H1 (cell line): ENCODE data around the gene SLC30A5. TPM values are rescaled to one million over a fixed set of nuclear protein-coding genes. Genes with fewer than 3 reads are reported as not detected.

Source experiments
- CTCF ChIA-PET: fragments of 300-600 bp; sonication (Branson Sonifier 250); formaldehyde crosslinking; loops from one replicate; lab custom pipeline; 2021; ENCODE audit not compliant: partially characterized antibody; lab: Charles Lee
- POLR2A ChIA-PET: fragments of 300-600 bp; sonication (Branson Sonifier 250); formaldehyde crosslinking; loops from one replicate; lab custom pipeline; 2021; ENCODE audit warnings: inconsistent platforms; ENCODE audit not compliant: partially characterized antibody; lab: Charles Lee
- DNase-seq, 2 experiments: peaks; one replicate each; pipeline versions ENCODE4 v3.0.0 to v3.0.0-alpha.2; 2010 to 2022; ENCODE audit warnings: low spot score in 2 of 2, low read depth in 1 of 2, mixed read lengths in 1 of 2
- FAIRE-seq: peaks from 2 replicates; lab custom pipeline; 2011; peaks lifted over from hg19 to GRCh38; lab: Jason Lieb, UNC
- H2AFZ ChIP-seq: 2 replicates; pipeline ENCODE4 v1.8.1; 2012; ENCODE audit warnings: low read length, inconsistent platforms
- H2AK5ac ChIP-seq: 2 replicates; pipeline ENCODE4 v1.6.1; 2013; ENCODE audit warnings: low read depth, low read length
- H2BK120ac ChIP-seq: replicated peaks from 2 replicates; pipeline ENCODE3; 2013; ENCODE audit warnings: low read depth, low read length, inconsistent platforms
- H2BK12ac ChIP-seq: 2 replicates; pipeline ENCODE4 v1.6.1; 2013; ENCODE audit warnings: low read depth, low read length
- H2BK15ac ChIP-seq: 2 replicates; pipeline ENCODE4 v1.6.1; 2013; ENCODE audit warnings: low read length
- H2BK20ac ChIP-seq: 2 replicates; pipeline ENCODE4 v1.6.1; 2013; ENCODE audit warnings: low read length
- H2BK5ac ChIP-seq: 2 replicates; pipeline ENCODE4 v1.6.1; 2013; ENCODE audit warnings: low read depth, low read length
- H3K14ac ChIP-seq: 2 replicates; pipeline ENCODE4 v1.6.1; 2013; ENCODE audit warnings: inconsistent platforms; ENCODE audit not compliant: insufficient read length
- H3K18ac ChIP-seq: 2 replicates; pipeline ENCODE4 v1.6.1; 2013; ENCODE audit warnings: low read length; ENCODE audit errors: extremely low read depth
- H3K23ac ChIP-seq: 2 replicates; pipeline ENCODE4 v1.6.1; 2013; ENCODE audit warnings: inconsistent platforms; ENCODE audit not compliant: insufficient read length
- H3K23me2 ChIP-seq: 2 replicates; pipeline ENCODE4 v1.6.1; 2013; ENCODE audit warnings: low read depth, low read length
- H3K27ac ChIP-seq: 2 replicates; pipeline ENCODE4 v1.6.1; 2011; ENCODE audit warnings: low read depth, low read length, inconsistent platforms
- H3K27me3 ChIP-seq, 4 experiments: replicated peaks in 1 of 4; 1 replicate in 1 of 4; 2 replicates in 3 of 4; pipeline versions ENCODE4 v1.6.1 to v1.8.1; 2011 to 2013; ENCODE audit warnings: low read length in 3 of 4, mild to moderate bottlenecking in 3 of 4, inconsistent platforms in 2 of 4, mixed read lengths in 2 of 4, moderate library complexity in 1 of 4; ENCODE audit not compliant: control insufficient read depth in 3 of 4, insufficient read depth in 3 of 4; ENCODE audit errors: extremely low read depth in 1 of 4
- H3K36me3 ChIP-seq, 4 experiments: 2 replicates each; pipeline versions ENCODE4 v1.6.1 to v1.8.1; 2011 to 2013; ENCODE audit warnings: mild to moderate bottlenecking in 4 of 4, low read length in 3 of 4, moderate library complexity in 2 of 4, control low read depth in 1 of 4, inconsistent platforms in 1 of 4; ENCODE audit not compliant: insufficient read depth in 4 of 4, control insufficient read depth in 2 of 4
- H3K4ac ChIP-seq: replicated peaks from 2 replicates; pipeline ENCODE3; 2013; ENCODE audit warnings: low read length, low read depth, mixed read lengths, inconsistent platforms; ENCODE audit not compliant: insufficient read length
- H3K4me1 ChIP-seq, 4 experiments: replicated peaks in 1 of 4; 1 replicate in 1 of 4; 2 replicates in 3 of 4; pipeline versions ENCODE4 v1.6.1 to v1.8.1; 2011 to 2013; ENCODE audit warnings: low read length in 3 of 4, inconsistent platforms in 2 of 4, mixed read lengths in 1 of 4; ENCODE audit not compliant: insufficient read depth in 4 of 4, control insufficient read depth in 3 of 4
- H3K4me2 ChIP-seq, 2 experiments: 2 replicates each; pipeline versions ENCODE4 v1.6.1 to v1.8.1; 2011 to 2013; ENCODE audit warnings: low read depth in 2 of 2, low read length in 2 of 2, control low read depth in 1 of 2, inconsistent platforms in 1 of 2, mild to moderate bottlenecking in 1 of 2; ENCODE audit not compliant: insufficient read depth in 1 of 2
- H3K4me3 ChIP-seq, 4 experiments: fragments of 200-600, 300-600 bp in 1 of 4; sonication (generic), shearing (Covaris generic), sonication (Bioruptor Twin) in 1 of 4; 2 replicates each; pipeline versions ENCODE4 v1.5.1 to v1.8.1; 2011 to 2016; ENCODE audit warnings: low read length in 4 of 4, low read depth in 3 of 4, control low read depth in 2 of 4, inconsistent platforms in 2 of 4, mild to moderate bottlenecking in 2 of 4, mixed read lengths in 1 of 4, moderate library complexity in 1 of 4; ENCODE audit not compliant: insufficient read depth in 2 of 4; ENCODE audit errors: extremely low read depth in 1 of 4
- H3K56ac ChIP-seq: replicated peaks from 2 replicates; pipeline ENCODE3; 2013; ENCODE audit warnings: low read depth, mild to moderate bottlenecking, mixed read lengths, low read length, inconsistent platforms; ENCODE audit not compliant: insufficient read length
- H3K79me1 ChIP-seq: 2 replicates; pipeline ENCODE4 v1.6.1; 2013; ENCODE audit warnings: low read depth, low read length, control low read depth
- H3K79me2 ChIP-seq, 2 experiments: 2 replicates each; pipeline versions ENCODE4 v1.6.1 to v1.8.1; 2012 to 2013; ENCODE audit warnings: low read length in 2 of 2, mild to moderate bottlenecking in 2 of 2, inconsistent platforms in 1 of 2; ENCODE audit not compliant: insufficient read depth in 2 of 2, control insufficient read depth in 1 of 2
- H3K9ac ChIP-seq, 4 experiments: replicated peaks in 1 of 4; 1 replicate in 1 of 4; 2 replicates in 3 of 4; pipeline versions ENCODE4 v1.6.1 to v1.8.1; 2011 to 2013; ENCODE audit warnings: low read depth in 3 of 4, low read length in 3 of 4, control low read depth in 2 of 4, mild to moderate bottlenecking in 2 of 4, moderate library complexity in 2 of 4, inconsistent platforms in 1 of 4; ENCODE audit errors: extremely low read depth in 1 of 4
- H3K9me3 ChIP-seq, 2 experiments: 2 replicates each; pipeline versions ENCODE4 v1.6.1 to v1.8.1; 2012 to 2013; ENCODE audit warnings: mild to moderate bottlenecking in 2 of 2, moderate library complexity in 2 of 2, control low read depth in 1 of 2, inconsistent platforms in 1 of 2, low read depth in 1 of 2, low read length in 1 of 2, mixed read lengths in 1 of 2; ENCODE audit not compliant: insufficient read depth in 2 of 2
- H4K20me1 ChIP-seq, 2 experiments: replicated peaks in 1 of 2; 2 replicates each; pipeline versions ENCODE3 to v1.8.1; 2011 to 2013; ENCODE audit warnings: inconsistent platforms in 2 of 2, low read length in 2 of 2, mild to moderate bottlenecking in 1 of 2; ENCODE audit not compliant: insufficient read depth in 2 of 2, control insufficient read depth in 1 of 2
- H4K5ac ChIP-seq: 2 replicates; pipeline ENCODE4 v1.6.1; 2013; ENCODE audit warnings: low read length, low read depth, mixed read lengths, inconsistent platforms; ENCODE audit not compliant: insufficient read length
- H4K8ac ChIP-seq: 2 replicates; pipeline ENCODE4 v1.8.0; 2013; ENCODE audit warnings: mild to moderate bottlenecking, moderate library complexity, low read length, inconsistent platforms; ENCODE audit not compliant: insufficient read depth; ENCODE audit errors: extremely low read depth
- H4K91ac ChIP-seq: replicated peaks from 2 replicates; pipeline ENCODE3; 2013; ENCODE audit warnings: low read length, mixed read lengths, inconsistent platforms; ENCODE audit not compliant: insufficient read length
- BCL11A ChIP-seq, 2 experiments: IDR thresholded peaks; one replicate each; pipeline ENCODE4 v1.6.1; 2011; ENCODE audit warnings: low read depth in 2 of 2, low read length in 2 of 2, mild to moderate bottlenecking in 2 of 2
- CEBPB ChIP-seq: IDR thresholded peaks from 2 replicates; pipeline ENCODE4 v1.6.1; 2012; ENCODE audit warnings: low read depth, low read length
- CTCF ChIP-seq, 3 experiments: IDR thresholded peaks; 1 replicate in 2 of 3; 2 replicates in 1 of 3; pipeline versions ENCODE4 v1.5.1 to v1.6.1; 2011; ENCODE audit warnings: low read length in 3 of 3, mild to moderate bottlenecking in 3 of 3, inconsistent platforms in 2 of 3, low read depth in 1 of 3, moderate library complexity in 1 of 3; ENCODE audit not compliant: insufficient read depth in 1 of 3; ENCODE audit errors: control extremely low read depth in 1 of 3
- KDM5A ChIP-seq: fragments of 200-600 bp; IDR thresholded peaks from 2 replicates; pipeline ENCODE4 v1.7.1; 2012; ENCODE audit warnings: mild to moderate bottlenecking, low read length, inconsistent platforms, mixed read lengths
- POLR2A ChIP-seq, 2 experiments: IDR thresholded peaks; 1 replicate in 1 of 2; 2 replicates in 1 of 2; pipeline ENCODE4 v1.6.1; 2011; ENCODE audit warnings: low read depth in 2 of 2, low read length in 2 of 2, mild to moderate bottlenecking in 2 of 2; ENCODE audit errors: control extremely low read depth in 1 of 2
- RNF2 ChIP-seq: fragments of 200-900, 300-1000 bp; sonication (generic); IDR thresholded peaks from 2 replicates; pipeline ENCODE4 v1.7.1; 2016; ENCODE audit warnings: borderline replicate concordance, low read depth, mild to moderate bottlenecking, antibody characterized with exemption, low read length; ENCODE audit not compliant: poor library complexity, severe bottlenecking; ENCODE audit errors: missing control alignments
- SAP30 ChIP-seq: fragments of 300-600 bp; sonication (generic); IDR thresholded peaks from 2 replicates; pipeline ENCODE4 v1.7.1; 2012; ENCODE audit warnings: low read length, moderate library complexity, mild to moderate bottlenecking, inconsistent platforms; ENCODE audit not compliant: insufficient read depth, insufficient replicate concordance
- SIRT6 ChIP-seq: IDR thresholded peaks from one replicate; pipeline ENCODE4 v1.7.1; 2012; ENCODE audit warnings: low read length, inconsistent platforms
- SP1 ChIP-seq: IDR thresholded peaks from 2 replicates; pipeline ENCODE4 v1.6.1; 2011; ENCODE audit warnings: low read depth, low read length
- SUZ12 ChIP-seq: fragments of 200-600 bp; sonication (generic); IDR thresholded peaks from 2 replicates; pipeline ENCODE4 v1.6.1; 2012; ENCODE audit warnings: mild to moderate bottlenecking, inconsistent platforms, low read length, moderate library complexity, mixed read lengths
- TCF12 ChIP-seq: IDR thresholded peaks from 2 replicates; pipeline ENCODE4 v1.6.1; 2011; ENCODE audit warnings: low read depth, mild to moderate bottlenecking, low read length
- TEAD4 ChIP-seq: IDR thresholded peaks from 2 replicates; pipeline ENCODE4 v1.6.1; 2012; ENCODE audit warnings: low read depth, low read length, inconsistent platforms, mixed read lengths
- WGBS, 2 experiments: shearing (Covaris generic) in 1 of 2; methylation state at CpG; one replicate each; pipeline versions ENCODE4 v1.1.6 to v1.1.7; 2013 to 2015; ENCODE audit warnings: low lambda C conversion rate in 2 of 2, mixed read lengths in 2 of 2, inconsistent platforms in 1 of 2, low coverage in 1 of 2, missing lambda C conversion rate in 1 of 2; ENCODE audit not compliant: insufficient replicate concordance in 2 of 2, insufficient coverage in 1 of 2, insufficient read length in 1 of 2; ENCODE audit errors: extremely low coverage in 1 of 2, missing lambda C conversion rate in 1 of 2; 5-methylcytosine and 5-hydroxymethylcytosine counted together
- polyA plus RNA-seq, 7 experiments: library from polyadenylated mRNA; depleted of rRNA in 3 of 7; stranded (reverse) in 5 of 7; unstranded in 2 of 7; fragments of >200 nt in 5 of 7; fragments of 200-250 nt in 2 of 7; gene quantifications; 1 replicate in 5 of 7; 2 replicates in 1 of 7; 4 replicates in 1 of 7; pipeline versions ENCODE4 v1.2.1 to v1.2.3, GENCODE V29; 2011 to 2013; ENCODE audit warnings: missing spikeins in 2 of 7, mixed read lengths in 2 of 7
- total RNA-seq: library from RNA; stranded (reverse); fragmentation: NEBNext Ultra II Directional; extraction: Animal tissue kit (Norgen Biotek cat#: 25700); gene quantifications from 2 replicates; pipeline ENCODE4 v1.2.1, GENCODE V29; 2021

The SLC30A5 gene
- total and polyA plus RNA-seq, 2 of the 8 experiments (the other 6 are each of a cell fraction or from before 2014, with no cell fraction given), result 31.0 to 43.5 TPM

GRCh38 chr5:69092969-69093368, 845 bp upstream of the SLC30A5 start:
- Histone ChIP-seq H3K36me3 (no peaks in the 10 kb centered on the region; a peak in 1 of 8 replicates), H4K8ac (no peak overlapping the region), H4K20me1 (no peaks in the 10 kb centered on the region), H3K4me1 (no peaks in the 10 kb centered on the region; a peak in 1 of 7 replicates), H2BK20ac (no peak overlapping the region), H2AFZ (peak overlapping the region; percentile 89; the same call in 1 of the 2 replicates), H3K27ac (no peak overlapping the region), H3K79me2 (peaks cover 0 to 17% of the 10 kb centered on the region in 2 experiments; a peak in 2 of 4 replicates), H3K9me3 (no peaks in the 10 kb centered on the region), H3K14ac (no peak overlapping the region), H3K4me3 (no peak overlapping the region), H3K56ac (no peak overlapping the region), H2BK120ac (no peak overlapping the region), H2BK12ac (no peak overlapping the region), H3K4ac (no peak overlapping the region), H3K27me3 (no peaks in the 10 kb centered on the region), H3K79me1 (no peaks in the 10 kb centered on the region), H3K23ac (no peak overlapping the region), H3K18ac (no peak overlapping the region; the same call in 1 of the 2 replicates), H4K91ac (no peak overlapping the region), H3K4me2 (no peak overlapping the region), H4K5ac (no peak overlapping the region), H3K23me2 (no peaks in the 10 kb centered on the region), H3K9ac (no peak overlapping the region), H2BK5ac (no peak overlapping the region), H2BK15ac (no peak overlapping the region), H2AK5ac (no peak overlapping the region)
- WGBS, 2 experiments, result 90% methylated on average over 6 of the region's 6 CpGs; no CpG with 5 or more reads in 1 of the 2 experiments
- CTCF ChIA-PET, result interaction anchor here (0.6 to 3.7 kb wide), 27 partner anchors 7 to 439 kb away, joined by 3 to 24 read pairs (median 4); partner anchors contain the start of genes CCNB1 and CENPH
- FAIRE-seq (no peak), DNase-seq (peak in 1 of 2 experiments; percentile 16)
- POLR2A ChIA-PET, result interaction anchor here (0.9 to 2.3 kb wide), 5 partner anchors 8 to 277 kb away, joined by 3 to 22 read pairs (median 6); partner anchors contain the start of genes CCNB1, CENPH and RAD17
- TF ChIP-seq TEAD4, result no peak
- no peak for TF ChIP-seq POLR2A (IDR thresholded peaks at IDR 0.05; ENCODE audit: control extremely low read depth in 1 of 2, low read depth in 2 of 2, low read length in 2 of 2)
- TF ChIP-seq TCF12, result no peak
- no peak for TF ChIP-seq KDM5A
- no peak for TF ChIP-seq RNF2
- no peak for TF ChIP-seq SUZ12
- no peak for TF ChIP-seq SAP30
- no peak for TF ChIP-seq SIRT6
- TF ChIP-seq CEBPB, result no peak
- TF ChIP-seq BCL11A (IDR thresholded peaks at IDR 0.05; ENCODE audit: low read depth in 2 of 2, low read length in 2 of 2), result no peak
- TF ChIP-seq SP1, result no peak
- TF ChIP-seq CTCF (IDR thresholded peaks at IDR 0.05; ENCODE audit: control extremely low read depth in 1 of 3, insufficient read depth in 1 of 3, low read depth in 1 of 3, low read length in 3 of 3), result no peak
